Measurements from ENCODE around the gene MAPK9.

The MAPK9 gene

DNA sequence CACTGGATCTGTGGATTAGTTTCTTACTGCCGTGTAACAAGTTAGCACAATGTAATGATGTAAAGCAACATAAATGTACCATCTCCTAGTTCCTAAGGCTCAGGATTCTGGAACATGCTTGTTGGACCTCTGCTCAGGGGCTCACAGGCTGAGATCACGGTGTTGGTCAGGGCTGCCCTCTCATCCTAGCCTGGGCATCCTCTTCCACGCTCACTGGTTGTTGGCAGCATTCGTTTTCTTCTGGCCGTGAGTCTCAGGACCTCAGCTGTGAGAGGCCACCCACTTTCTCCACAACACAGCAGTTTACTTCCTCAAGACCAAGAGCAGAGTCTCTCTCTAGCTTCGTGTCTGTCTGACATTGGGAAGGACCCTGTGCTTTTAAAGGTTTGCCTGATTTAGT lies 100.2 kb downstream of the MAPK9 start:
- TF ChIP-seq, protein P1, sequence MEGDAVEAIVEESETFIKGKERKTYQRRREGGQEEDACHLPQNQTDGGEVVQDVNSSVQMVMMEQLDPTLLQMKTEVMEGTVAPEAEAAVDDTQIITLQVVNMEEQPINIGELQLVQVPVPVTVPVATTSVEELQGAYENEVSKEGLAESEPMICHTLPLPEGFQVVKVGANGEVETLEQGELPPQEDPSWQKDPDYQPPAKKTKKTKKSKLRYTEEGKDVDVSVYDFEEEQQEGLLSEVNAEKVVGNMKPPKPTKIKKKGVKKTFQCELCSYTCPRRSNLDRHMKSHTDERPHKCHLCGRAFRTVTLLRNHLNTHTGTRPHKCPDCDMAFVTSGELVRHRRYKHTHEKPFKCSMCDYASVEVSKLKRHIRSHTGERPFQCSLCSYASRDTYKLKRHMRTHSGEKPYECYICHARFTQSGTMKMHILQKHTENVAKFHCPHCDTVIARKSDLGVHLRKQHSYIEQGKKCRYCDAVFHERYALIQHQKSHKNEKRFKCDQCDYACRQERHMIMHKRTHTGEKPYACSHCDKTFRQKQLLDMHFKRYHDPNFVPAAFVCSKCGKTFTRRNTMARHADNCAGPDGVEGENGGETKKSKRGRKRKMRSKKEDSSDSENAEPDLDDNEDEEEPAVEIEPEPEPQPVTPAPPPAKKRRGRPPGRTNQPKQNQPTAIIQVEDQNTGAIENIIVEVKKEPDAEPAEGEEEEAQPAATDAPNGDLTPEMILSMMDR (IDR thresholded peaks at IDR 0.05; ENCODE audit: low read depth, low read length): no peak
- no peak for DNase-seq (ENCODE audit: low read depth in 2 of 2)

GRCh38 chr5:180187767-180188166 lies 104.1 kb downstream of the MAPK9 start:
- TF ChIP-seq, protein P1 (IDR thresholded peaks at IDR 0.05; ENCODE audit: low read depth, low read length): no peak
- no peak for DNase-seq (ENCODE audit: low read depth in 2 of 2)

More for the DNA sequence above, 100.2 kb downstream of the MAPK9 start:
- no peak overlapping the region for H3K4me3 ChIP-seq (replicated peaks in 1 of 2; ENCODE audit: low read depth in 2 of 2, low read length in 2 of 2)

More at GRCh38 chr5:180187767-180188166, 104.1 kb downstream of the MAPK9 start:
- H3K4me3 ChIP-seq (replicated peaks in 1 of 2; ENCODE audit: low read depth in 2 of 2, low read length in 2 of 2): no peak overlapping the region

Data from cardiac fibroblast (primary cell).